Ishikawa (cell line): ENCODE data around the gene LCP2.

Experiments
- CEBPB ChIP-seq: IDR thresholded peaks from 2 replicates; pipeline ENCODE4 v1.6.1; 2012
- CREB1 ChIP-seq: IDR thresholded peaks from 2 replicates; pipeline ENCODE4 v1.6.1; 2012; ENCODE audit warnings: low read depth
- EGR1 ChIP-seq: IDR thresholded peaks from 2 replicates; pipeline ENCODE4 v1.6.1; 2012
- EP300 ChIP-seq: IDR thresholded peaks from 2 replicates; pipeline ENCODE4 v1.6.1; 2012; ENCODE audit warnings: borderline replicate concordance
- FOXM1 ChIP-seq: IDR thresholded peaks from 2 replicates; pipeline ENCODE4 v1.6.1; 2012; ENCODE audit warnings: low read depth, borderline replicate concordance
- NFIC ChIP-seq: IDR thresholded peaks from 2 replicates; pipeline ENCODE4 v1.6.1; 2012
- RAD21 ChIP-seq: IDR thresholded peaks from 2 replicates; pipeline ENCODE4 v1.6.1; 2012; ENCODE audit warnings: low read depth
- TAF1 ChIP-seq: IDR thresholded peaks from 2 replicates; pipeline ENCODE4 v1.6.1; 2012; ENCODE audit warnings: low read depth, mild to moderate bottlenecking
- TCF12 ChIP-seq: IDR thresholded peaks from 2 replicates; pipeline ENCODE4 v1.6.1; 2012; ENCODE audit warnings: low read depth
- TEAD4 ChIP-seq: IDR thresholded peaks from 2 replicates; pipeline ENCODE4 v1.6.1; 2012
- YY1 ChIP-seq: IDR thresholded peaks from 2 replicates; pipeline ENCODE4 v1.6.1; 2012; ENCODE audit warnings: low read depth
- ZBTB7A ChIP-seq: IDR thresholded peaks from 2 replicates; pipeline ENCODE4 v1.6.1; 2012; ENCODE audit warnings: low read depth
- TF ChIP-seq, protein P1 (sequence below): IDR thresholded peaks from 2 replicates; pipeline ENCODE4 v1.6.1; 2012; ENCODE audit warnings: low read depth, mild to moderate bottlenecking
- TF ChIP-seq, protein P2 (sequence below): IDR thresholded peaks from 2 replicates; pipeline ENCODE4 v1.6.1; 2012
- TF ChIP-seq, protein P3 (sequence below): IDR thresholded peaks from 2 replicates; pipeline ENCODE4 v1.6.1; 2012

The LCP2 gene

DNA sequence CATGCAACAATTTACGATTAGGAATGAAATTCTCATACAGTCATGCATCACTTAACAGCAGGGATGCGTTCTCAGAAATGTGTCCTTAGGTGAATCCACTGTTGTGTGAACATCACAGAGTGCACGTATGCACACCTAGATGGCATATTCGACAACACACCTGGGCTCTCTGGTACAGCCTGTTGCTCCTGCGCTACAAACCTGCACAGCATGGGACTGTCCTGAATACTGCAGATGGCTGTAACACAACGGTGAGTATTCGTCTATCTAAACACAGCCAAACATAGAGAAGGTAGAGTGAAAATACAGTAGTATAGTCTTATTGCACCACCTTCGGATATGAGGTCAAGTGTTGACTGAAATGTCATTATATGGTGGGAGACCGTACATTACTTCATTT is 44.0 kb upstream of the LCP2 start:
- TF ChIP-seq TCF12 = no peak
- no peak for TF ChIP-seq CREB1
- TF ChIP-seq EP300 = no peak
- TF ChIP-seq YY1 = no peak
- no peak for TF ChIP-seq FOXM1

DNA sequence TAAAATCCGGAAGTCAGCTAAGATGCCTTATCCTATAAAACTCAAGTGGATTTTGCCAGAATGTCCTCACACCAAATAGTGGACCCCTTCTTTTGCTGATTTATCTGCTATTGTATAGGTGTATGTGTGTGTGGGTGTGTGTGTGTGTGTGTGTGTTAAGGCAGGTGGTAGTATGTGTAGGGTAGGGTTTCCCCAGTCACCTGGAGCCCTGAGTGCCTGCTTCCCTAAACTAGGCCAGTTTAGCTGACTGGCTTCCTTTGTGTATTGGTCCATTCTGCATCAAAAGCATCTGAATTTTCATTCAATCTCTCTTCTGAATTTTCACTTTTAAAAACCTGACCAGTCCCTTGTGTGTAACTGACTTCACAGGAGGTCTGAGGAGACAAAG is 42.2 kb upstream of the LCP2 start:
- TF ChIP-seq TAF1 (no peak), EGR1 (no peak), RAD21 (no peak), CREB1 (no peak)
- TF ChIP-seq, protein P1, sequence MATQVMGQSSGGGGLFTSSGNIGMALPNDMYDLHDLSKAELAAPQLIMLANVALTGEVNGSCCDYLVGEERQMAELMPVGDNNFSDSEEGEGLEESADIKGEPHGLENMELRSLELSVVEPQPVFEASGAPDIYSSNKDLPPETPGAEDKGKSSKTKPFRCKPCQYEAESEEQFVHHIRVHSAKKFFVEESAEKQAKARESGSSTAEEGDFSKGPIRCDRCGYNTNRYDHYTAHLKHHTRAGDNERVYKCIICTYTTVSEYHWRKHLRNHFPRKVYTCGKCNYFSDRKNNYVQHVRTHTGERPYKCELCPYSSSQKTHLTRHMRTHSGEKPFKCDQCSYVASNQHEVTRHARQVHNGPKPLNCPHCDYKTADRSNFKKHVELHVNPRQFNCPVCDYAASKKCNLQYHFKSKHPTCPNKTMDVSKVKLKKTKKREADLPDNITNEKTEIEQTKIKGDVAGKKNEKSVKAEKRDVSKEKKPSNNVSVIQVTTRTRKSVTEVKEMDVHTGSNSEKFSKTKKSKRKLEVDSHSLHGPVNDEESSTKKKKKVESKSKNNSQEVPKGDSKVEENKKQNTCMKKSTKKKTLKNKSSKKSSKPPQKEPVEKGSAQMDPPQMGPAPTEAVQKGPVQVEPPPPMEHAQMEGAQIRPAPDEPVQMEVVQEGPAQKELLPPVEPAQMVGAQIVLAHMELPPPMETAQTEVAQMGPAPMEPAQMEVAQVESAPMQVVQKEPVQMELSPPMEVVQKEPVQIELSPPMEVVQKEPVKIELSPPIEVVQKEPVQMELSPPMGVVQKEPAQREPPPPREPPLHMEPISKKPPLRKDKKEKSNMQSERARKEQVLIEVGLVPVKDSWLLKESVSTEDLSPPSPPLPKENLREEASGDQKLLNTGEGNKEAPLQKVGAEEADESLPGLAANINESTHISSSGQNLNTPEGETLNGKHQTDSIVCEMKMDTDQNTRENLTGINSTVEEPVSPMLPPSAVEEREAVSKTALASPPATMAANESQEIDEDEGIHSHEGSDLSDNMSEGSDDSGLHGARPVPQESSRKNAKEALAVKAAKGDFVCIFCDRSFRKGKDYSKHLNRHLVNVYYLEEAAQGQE = no peak

DNA sequence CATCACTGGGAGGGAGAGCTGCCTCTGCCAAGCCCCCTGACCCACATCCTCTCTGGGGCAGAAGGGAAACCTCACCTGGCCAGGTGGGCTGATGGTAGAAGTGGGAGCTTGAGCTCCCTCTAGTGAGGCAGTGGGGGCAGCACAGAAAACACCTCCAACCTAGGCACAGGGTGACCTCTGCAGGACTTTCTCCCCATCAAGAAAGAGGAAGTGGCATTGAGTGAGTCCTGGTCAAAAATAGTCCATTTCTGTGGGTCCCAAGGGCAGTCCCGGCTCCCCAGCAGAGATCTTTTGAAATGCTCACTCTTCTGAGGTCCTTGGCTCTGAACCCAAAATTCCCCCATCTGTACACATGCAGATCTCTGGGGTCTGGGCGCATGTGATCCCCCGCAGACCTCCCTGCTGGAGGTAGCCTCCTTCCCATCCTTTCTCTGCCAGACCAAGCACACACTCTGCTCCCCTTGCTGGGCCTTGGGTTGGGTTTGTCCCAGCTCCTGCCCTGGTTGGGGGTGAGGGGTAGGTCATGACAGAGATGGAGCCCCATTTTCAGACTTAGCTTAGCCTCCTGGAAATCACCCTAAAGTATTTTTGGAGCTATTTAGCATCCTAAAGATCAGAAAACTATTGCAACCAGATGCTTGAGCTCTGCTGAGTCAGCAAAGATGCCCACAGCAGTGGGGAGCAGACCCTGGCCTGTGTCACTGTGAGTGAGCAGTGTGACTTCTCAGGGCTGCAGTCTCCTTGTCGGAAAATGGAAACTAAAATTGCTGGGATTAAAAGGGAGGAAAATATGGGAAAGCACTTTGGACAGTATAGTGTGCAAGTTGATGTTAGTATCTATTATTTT is 41.6 kb upstream of the LCP2 start:
- TF ChIP-seq RAD21 = peak; percentile 53
- TF ChIP-seq, protein P1 = no peak
- TF ChIP-seq EP300 = no peak

DNA sequence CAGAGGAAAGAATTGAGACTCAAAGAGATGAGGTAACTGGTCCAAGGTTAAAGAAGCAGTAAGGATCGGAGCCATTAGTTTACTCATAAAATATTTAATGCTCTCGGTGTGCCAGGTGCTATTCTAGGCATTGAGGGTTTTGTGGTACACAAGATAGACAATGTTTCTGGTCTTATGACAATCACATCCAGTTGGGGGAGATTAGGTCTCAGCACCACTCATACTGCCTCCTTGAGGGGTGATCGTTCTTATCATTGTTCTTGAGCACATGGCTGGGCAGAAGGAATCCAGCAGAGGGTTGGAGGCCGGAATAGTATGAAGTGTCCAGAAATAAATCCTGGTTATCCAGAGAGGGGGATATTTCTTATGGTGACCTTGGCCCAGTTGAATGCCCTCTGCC is 40.7 kb upstream of the LCP2 start:
- TF ChIP-seq TCF12 (no peak), TEAD4 (no peak)

DNA sequence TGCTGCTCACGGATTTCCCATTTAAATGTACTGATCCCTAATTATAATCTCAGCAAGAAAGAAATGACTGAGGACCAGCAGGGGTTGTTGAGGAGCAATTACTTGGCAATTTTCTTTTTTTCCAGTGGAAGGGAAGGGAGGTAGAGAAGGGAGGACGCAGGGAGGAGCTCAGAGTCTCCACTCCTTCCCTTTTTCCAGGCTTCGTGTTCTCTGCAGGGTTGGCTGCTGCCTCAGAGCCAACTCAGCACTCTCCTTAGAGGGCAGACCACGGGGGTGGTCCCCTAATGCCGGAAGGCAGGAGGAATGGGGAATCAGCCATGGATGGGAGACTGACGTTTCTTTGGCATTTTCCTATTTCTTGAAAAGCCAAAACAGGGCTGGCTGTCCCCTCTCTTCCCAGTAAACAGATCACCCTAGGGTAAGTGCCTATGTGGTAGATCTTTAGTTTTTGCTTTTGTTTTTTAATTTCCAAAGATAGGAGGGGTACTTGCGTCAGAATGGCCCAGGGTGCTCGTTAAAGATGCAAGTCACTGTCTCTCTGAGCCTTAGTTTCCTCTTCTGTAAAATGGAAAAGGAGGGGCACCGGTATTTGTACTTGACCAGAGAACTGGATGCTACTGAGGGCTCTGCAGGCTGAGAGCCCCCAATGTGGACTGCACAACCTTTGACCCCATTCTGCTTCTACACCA is 39.6 kb upstream of the LCP2 start:
- TF ChIP-seq, protein P2, sequence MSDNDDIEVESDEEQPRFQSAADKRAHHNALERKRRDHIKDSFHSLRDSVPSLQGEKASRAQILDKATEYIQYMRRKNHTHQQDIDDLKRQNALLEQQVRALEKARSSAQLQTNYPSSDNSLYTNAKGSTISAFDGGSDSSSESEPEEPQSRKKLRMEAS = no peak
- no peak for TF ChIP-seq ZBTB7A
- no peak for TF ChIP-seq RAD21
- TF ChIP-seq NFIC = no peak
- TF ChIP-seq EP300 = no peak
- TF ChIP-seq, protein P3, sequence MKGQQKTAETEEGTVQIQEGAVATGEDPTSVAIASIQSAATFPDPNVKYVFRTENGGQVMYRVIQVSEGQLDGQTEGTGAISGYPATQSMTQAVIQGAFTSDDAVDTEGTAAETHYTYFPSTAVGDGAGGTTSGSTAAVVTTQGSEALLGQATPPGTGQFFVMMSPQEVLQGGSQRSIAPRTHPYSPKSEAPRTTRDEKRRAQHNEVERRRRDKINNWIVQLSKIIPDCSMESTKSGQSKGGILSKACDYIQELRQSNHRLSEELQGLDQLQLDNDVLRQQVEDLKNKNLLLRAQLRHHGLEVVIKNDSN = no peak
- TF ChIP-seq CREB1 = no peak
- no peak for TF ChIP-seq TCF12
- TF ChIP-seq TEAD4 = no peak
- TF ChIP-seq YY1 = no peak
- TF ChIP-seq CEBPB = no peak
- no peak for TF ChIP-seq EGR1
- no peak for TF ChIP-seq FOXM1
- TF ChIP-seq TAF1 = no peak
- TF ChIP-seq, protein P1 = no peak

DNA sequence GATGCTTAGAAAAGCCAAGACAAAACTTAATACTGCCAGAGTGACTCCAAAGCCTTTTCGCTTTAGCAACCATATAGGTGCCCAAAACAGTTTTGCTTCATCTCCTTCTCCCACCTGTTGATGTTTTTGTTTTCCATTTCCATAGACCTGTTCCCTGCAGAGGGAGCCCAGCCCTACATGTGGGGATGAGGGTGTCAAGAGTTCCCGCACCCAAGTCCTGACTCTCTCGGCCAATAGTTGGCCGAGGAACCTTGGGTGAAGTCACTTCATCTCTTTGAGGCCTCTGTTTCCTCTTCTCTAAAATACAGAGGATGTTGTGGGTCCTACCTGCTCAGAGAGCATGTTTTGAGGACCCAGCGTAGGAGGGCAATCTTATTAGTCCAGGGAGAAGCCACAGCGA is 38.5 kb upstream of the LCP2 start:
- TF ChIP-seq, protein P3 = no peak
- TF ChIP-seq RAD21 = no peak
- TF ChIP-seq EGR1 = no peak
- no peak for TF ChIP-seq YY1
- no peak for TF ChIP-seq ZBTB7A
- TF ChIP-seq FOXM1 = no peak
- TF ChIP-seq EP300 = no peak
- no peak for TF ChIP-seq CREB1
- TF ChIP-seq, protein P1 = no peak
